NCI-H524 (cell line): Measurements from ENCODE around the gene KHDRBS1.
"Not testable (repeated sequence)": the region's sequence is repeated elsewhere in the genome, so short reads cannot be mapped to it uniquely, and the experiment has no call there.

Source experiments
- DNase-seq, 2 experiments: peaks; one replicate each; lab custom pipeline; 2025; lab: John Stamatoyannopoulos, UW

KHDRBS1 gene

GRCh38 chr1:32012709-32013385, 821 bp upstream of the KHDRBS1 start:
- no peak for DNase-seq

GRCh38 chr1:32014199-32014947, 705 bp downstream of the KHDRBS1 start:
- peak in 1 of 2 experiments; percentile 15 for DNase-seq

- DNase-seq: peak in 1 of 2 experiments; percentile 4
Observed at GRCh38 chr1:32014948-32015273, 1.2 kb downstream of the KHDRBS1 start.

- no peak for DNase-seq
Observed at GRCh38 chr1:32020339-32020738, 6.7 kb downstream of the KHDRBS1 start.

- not testable (repeated sequence) for DNase-seq
Observed at GRCh38 chr1:32021574-32022018, 7.9 kb downstream of the KHDRBS1 start.

GRCh38 chr1:32023351-32023750, 9.7 kb downstream of the KHDRBS1 start:
- no peak for DNase-seq

- no peak for DNase-seq
Observed at GRCh38 chr1:32025515-32025914, 11.8 kb downstream of the KHDRBS1 start.

GRCh38 chr1:32028746-32029145, 15.1 kb downstream of the KHDRBS1 start:
- DNase-seq: peak; percentile 37 to 71

GRCh38 chr1:32031578-32032274, 18.1 kb downstream of the KHDRBS1 start:
- DNase-seq: no peak

GRCh38 chr1:32032275-32032615, 18.6 kb downstream of the KHDRBS1 start:
- no peak for DNase-seq

- no peak for DNase-seq
Observed at GRCh38 chr1:32035119-32035518, 21.5 kb downstream of the KHDRBS1 start.

- no peak for DNase-seq
Observed at GRCh38 chr1:32040711-32041110, 27.0 kb downstream of the KHDRBS1 start.

- DNase-seq: no peak
Observed at GRCh38 chr1:32042330-32042729, 28.7 kb downstream of the KHDRBS1 start.

GRCh38 chr1:32044234-32044633, 30.6 kb downstream of the KHDRBS1 start:
- DNase-seq: peak; percentile 26 to 66

- no peak for DNase-seq
Observed at GRCh38 chr1:32045772-32046171, 32.1 kb downstream of the KHDRBS1 start.

- DNase-seq: no peak
Observed at GRCh38 chr1:32047701-32048100, 34.0 kb downstream of the KHDRBS1 start.

- no peak for DNase-seq
Observed at GRCh38 chr1:32048440-32048839, 34.8 kb downstream of the KHDRBS1 start.

GRCh38 chr1:32051706-32052105, 38.0 kb downstream of the KHDRBS1 start:
- DNase-seq: no peak

- DNase-seq: no peak
Observed at GRCh38 chr1:32052887-32053286, 39.2 kb downstream of the KHDRBS1 start.

- DNase-seq: no peak
Observed at GRCh38 chr1:32055416-32055815, 41.7 kb downstream of the KHDRBS1 start.

GRCh38 chr1:32056598-32056997, 42.9 kb downstream of the KHDRBS1 start:
- no peak for DNase-seq

- no peak for DNase-seq
Observed at GRCh38 chr1:32060914-32061313, 47.2 kb downstream of the KHDRBS1 start.

GRCh38 chr1:32062867-32063230, 49.2 kb downstream of the KHDRBS1 start:
- no peak for DNase-seq
